ENCODE measurements around the gene CEACAM20. TPM values are rescaled to one million over a fixed set of nuclear protein-coding genes. Genes with fewer than 3 reads are reported as not detected.

CEACAM20 gene
- not detected for total RNA-seq
- total RNA-seq = 0 reads per million in 2 donors

DNA sequence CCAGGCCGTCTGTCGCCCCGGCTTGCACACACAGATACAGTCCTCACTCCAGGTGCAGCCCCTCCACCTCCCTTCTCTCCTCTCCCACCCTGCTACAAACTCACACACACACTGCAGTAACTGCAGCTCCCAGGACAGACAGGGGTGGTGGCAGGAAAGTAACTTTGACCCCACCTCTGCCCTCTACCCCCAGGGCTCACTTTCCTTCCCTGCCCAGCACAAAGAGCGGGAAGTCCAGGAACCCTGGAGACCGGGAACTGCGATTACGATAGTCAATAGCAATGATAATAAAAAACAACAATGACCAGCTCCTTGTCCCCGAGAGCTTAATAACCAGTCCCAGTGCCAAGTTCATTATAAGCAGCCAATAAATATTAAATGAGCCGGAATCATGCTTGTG, at the start of gene CEACAM20:
CEACAM20 (minus strand) TSS at position 140 of the 400 bp plus-strand sequence. CDS start 166 bp downstream, outside the sequence.
- Mint-ChIP-seq H3K4me3 (no peak within 1 kb of the TSS), H3K27me3 (peaks cover 7% of the 10 kb centered on the region), H3K27ac (no peak within 1 kb of the TSS), H3K36me3 (ENCODE audit: low read depth) (peaks cover 3% of the 10 kb centered on the region), H3K4me1 (no peaks in the 10 kb centered on the region)
- no peak for ATAC-seq
- no peaks in the 10 kb centered on the region for H3K9me3 ChIP-seq (ENCODE audit: control insufficient read depth, low read length, poor library complexity, severe bottlenecking)
- DNase-seq = no peak

DNA sequence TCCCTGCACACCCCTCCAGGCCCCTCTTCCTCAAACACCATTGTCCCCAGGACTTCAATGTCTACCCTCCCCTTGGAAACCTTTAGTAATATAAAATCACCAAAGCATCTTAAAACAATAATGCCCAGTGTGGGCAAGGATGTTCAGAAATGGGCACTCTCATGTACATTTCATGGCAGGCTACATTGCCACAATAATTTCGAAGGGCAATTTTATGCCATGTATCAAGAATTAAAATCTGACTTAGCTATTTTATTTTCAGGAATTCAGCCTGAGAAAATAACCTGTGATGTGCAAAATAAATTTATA, 48.0 kb upstream of the CEACAM20 start:
- Mint-ChIP-seq H3K36me3 (ENCODE audit: low read depth) (no peaks in the 10 kb centered on the region), H3K27me3 (peaks cover 10% of the 10 kb centered on the region), H3K4me1 (no peaks in the 10 kb centered on the region), H3K27ac (no peak overlapping the region), H3K4me3 (no peak overlapping the region)
- H3K9me3 ChIP-seq (ENCODE audit: control insufficient read depth, low read length, poor library complexity, severe bottlenecking) = no peaks in the 10 kb centered on the region
- no peak for DNase-seq
- ATAC-seq = no peak

DNA sequence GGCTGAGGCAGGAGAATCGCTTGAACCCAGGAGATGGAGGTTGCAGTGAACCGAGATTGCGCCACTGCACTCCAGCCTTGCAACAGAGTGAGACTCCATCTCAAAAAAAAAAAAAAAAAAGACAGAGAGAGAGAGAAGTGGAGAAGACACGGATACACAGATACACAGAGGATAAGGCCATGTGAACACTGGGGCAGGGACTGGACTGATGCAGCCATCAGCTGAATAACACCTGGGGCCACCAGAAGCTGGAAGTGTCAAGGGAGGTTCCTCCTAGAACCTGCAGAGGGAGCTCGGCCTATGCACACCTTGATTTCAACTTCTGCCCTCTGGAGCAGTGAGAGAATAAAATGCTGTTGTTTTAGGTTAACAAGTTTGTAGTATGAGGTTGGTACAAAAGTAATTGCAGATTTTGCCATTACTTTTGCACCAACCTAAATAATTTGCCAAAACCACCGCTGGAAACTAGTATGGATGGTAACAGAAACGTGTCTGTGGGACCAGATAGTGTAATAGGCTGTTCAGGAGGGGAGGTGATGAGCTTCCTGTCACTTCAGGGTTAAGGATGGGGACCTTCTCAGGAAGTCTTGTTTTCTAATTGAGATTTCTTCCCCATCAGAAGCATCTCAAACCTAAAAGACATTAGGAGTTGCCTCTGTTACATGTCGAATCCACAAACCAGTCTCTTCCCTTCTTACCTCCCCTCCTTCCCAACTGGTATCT, 47.5 kb upstream of the CEACAM20 start:
- Mint-ChIP-seq H3K27ac (no peak overlapping the region), H3K27me3 (peaks cover 13% of the 10 kb centered on the region), H3K36me3 (ENCODE audit: low read depth) (no peaks in the 10 kb centered on the region), H3K4me1 (no peaks in the 10 kb centered on the region), H3K4me3 (no peak overlapping the region)
- no peak for ATAC-seq
- H3K9me3 ChIP-seq (ENCODE audit: control insufficient read depth, low read length, poor library complexity, severe bottlenecking) = no peaks in the 10 kb centered on the region
- no peak for DNase-seq

DNA sequence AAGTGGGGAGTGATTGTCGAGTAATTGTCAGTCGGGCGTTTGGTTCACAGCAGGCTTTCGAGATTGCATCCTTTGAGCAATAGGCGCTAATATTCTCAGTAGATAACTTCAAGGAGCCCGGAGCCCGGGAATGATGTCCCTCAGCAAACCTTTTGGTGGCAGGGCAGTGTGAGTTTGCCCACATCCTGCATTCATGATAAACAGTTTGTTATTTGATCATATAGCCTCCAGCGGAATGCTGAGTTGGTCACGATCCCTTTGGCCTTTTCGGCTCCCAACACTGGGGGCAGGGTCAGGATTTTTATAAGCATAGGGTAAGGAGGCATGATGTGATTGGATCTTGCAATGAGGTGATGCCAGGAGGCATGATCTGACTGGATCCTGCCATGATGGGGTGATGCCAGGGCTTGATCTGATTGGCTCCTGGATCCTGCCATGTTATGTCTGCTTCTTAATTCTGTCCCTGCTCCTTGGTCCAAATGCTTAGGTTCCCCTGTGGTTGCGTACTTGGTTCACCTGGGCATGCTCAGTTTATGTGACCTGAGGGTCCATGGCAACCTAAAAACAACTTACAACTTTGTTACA, 45.7 kb upstream of the CEACAM20 start:
- Mint-ChIP-seq H3K4me1 (no peaks in the 10 kb centered on the region), H3K27ac (no peak overlapping the region), H3K27me3 (peaks cover 21% of the 10 kb centered on the region), H3K36me3 (ENCODE audit: low read depth) (no peaks in the 10 kb centered on the region), H3K4me3 (no peak overlapping the region)
- no peak for DNase-seq
- ATAC-seq = no peak
- no peaks in the 10 kb centered on the region for H3K9me3 ChIP-seq (ENCODE audit: control insufficient read depth, low read length, poor library complexity, severe bottlenecking)

DNA sequence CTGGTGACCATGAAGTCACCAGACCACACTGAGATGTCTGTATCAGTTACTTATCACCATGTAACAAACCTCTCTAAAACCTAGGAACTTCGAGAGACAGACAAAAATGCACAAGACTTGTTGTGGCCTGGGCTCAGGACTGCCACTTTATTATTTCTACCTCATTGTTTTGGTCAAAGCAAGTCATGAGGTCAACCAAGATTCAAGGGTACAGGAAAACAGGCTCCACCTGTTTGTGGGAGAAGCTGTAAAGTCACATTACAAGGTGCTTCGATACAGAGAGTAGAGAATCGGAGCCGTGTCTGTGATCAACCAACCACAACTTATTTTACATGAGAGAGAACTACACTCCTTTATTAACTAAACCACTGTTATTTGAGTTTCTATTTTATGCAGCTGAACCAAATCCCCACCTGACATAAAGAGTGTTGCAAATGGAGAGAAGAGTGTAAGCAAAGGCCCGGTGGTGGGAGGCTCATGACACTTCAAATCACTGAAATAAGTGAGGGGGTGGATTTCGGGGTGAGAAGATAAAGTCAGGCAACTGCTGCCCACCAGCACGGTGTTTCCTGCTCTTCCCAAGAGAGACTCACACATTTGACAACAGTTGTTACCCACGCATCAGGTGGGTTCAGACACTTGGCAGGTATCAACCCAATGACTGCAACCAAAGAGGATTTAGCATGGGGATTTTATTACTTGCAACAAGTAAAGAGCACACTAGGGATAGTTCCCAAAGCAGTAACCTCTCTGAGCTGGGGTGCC, 44.9 kb upstream of the CEACAM20 start:
- DNase-seq (no peak), ATAC-seq (no peak)
- H3K4me1 Mint-ChIP-seq = no peaks in the 10 kb centered on the region
- H3K36me3 Mint-ChIP-seq (ENCODE audit: low read depth) = no peaks in the 10 kb centered on the region
- H3K4me3 Mint-ChIP-seq = no peak overlapping the region
- H3K27ac Mint-ChIP-seq = no peak overlapping the region
- H3K9me3 ChIP-seq (ENCODE audit: control insufficient read depth, low read length, poor library complexity, severe bottlenecking) = no peaks in the 10 kb centered on the region
- H3K27me3 Mint-ChIP-seq = peaks cover 23% of the 10 kb centered on the region

DNA sequence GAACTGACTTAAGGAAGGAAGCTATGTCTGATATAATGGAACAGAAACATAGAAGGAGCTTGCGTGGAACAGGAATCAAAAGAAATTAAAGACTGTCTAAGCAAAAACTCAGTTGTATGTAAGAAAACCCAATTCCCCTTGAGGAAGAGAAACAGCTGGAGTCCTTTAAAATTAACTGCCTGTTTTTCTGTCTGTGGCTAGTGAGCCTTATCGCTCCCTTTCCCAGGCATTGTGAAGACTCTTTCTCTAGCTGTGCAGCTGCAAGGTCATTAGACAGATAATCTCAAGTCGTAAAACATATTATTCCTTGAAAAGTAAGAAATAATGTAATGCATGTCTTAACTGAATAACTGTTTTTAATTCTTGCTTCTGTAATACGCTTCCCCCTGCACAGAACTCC, 44.2 kb upstream of the CEACAM20 start:
- Mint-ChIP-seq H3K4me3 (no peak overlapping the region), H3K27ac (no peak overlapping the region), H3K27me3 (peaks cover 23% of the 10 kb centered on the region), H3K36me3 (ENCODE audit: low read depth) (no peaks in the 10 kb centered on the region), H3K4me1 (no peaks in the 10 kb centered on the region)
- ATAC-seq (no peak), DNase-seq (no peak)
- H3K9me3 ChIP-seq (ENCODE audit: control insufficient read depth, low read length, poor library complexity, severe bottlenecking) = no peaks in the 10 kb centered on the region

DNA sequence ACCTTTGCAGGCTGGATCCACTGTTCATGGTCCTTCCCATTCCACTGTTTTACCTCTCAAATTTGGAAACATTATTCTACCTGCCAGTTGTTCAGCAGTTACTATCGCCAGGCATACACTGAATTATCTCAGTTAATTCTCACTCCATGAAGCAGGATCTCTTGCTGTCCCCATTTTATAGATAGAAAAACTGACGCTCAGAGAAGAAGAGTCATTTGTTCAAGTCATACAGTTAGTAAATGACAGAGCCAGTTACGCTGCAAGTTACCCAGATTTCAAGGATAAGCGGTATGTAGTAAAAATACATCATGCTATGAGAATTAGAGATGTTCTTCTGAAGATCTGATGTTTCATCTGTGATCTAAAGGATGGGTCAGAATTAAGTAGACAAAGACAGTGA, 43.7 kb upstream of the CEACAM20 start:
- H3K4me1 Mint-ChIP-seq = no peaks in the 10 kb centered on the region
- peaks cover 24% of the 10 kb centered on the region for H3K27me3 Mint-ChIP-seq
- H3K9me3 ChIP-seq (ENCODE audit: control insufficient read depth, low read length, poor library complexity, severe bottlenecking) = no peaks in the 10 kb centered on the region
- no peak overlapping the region for H3K4me3 Mint-ChIP-seq
- no peaks in the 10 kb centered on the region for H3K36me3 Mint-ChIP-seq (ENCODE audit: low read depth)
- DNase-seq = no peak
- ATAC-seq = no peak
- H3K27ac Mint-ChIP-seq = no peak overlapping the region

DNA sequence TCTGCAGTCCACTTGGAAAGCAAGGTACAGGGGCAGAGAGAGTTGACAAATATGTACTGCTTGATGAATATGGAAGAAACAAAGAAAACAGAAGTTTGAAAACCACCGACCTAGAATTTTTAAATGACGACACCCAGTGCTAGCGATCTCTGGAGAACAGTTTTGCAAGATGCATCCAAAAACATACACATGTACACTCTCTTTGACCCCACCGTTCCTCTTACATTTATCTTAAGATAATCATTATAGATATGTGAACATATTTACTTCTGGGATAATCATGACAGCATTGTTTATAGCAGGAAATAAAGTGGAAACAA, 43.1 kb upstream of the CEACAM20 start:
- DNase-seq (no peak), ATAC-seq (no peak)
- Mint-ChIP-seq H3K4me1 (no peaks in the 10 kb centered on the region), H3K27me3 (peaks cover 30% of the 10 kb centered on the region), H3K36me3 (ENCODE audit: low read depth) (no peaks in the 10 kb centered on the region), H3K27ac (no peak overlapping the region), H3K4me3 (no peak overlapping the region)
- H3K9me3 ChIP-seq (ENCODE audit: control insufficient read depth, low read length, poor library complexity, severe bottlenecking) = no peaks in the 10 kb centered on the region

DNA sequence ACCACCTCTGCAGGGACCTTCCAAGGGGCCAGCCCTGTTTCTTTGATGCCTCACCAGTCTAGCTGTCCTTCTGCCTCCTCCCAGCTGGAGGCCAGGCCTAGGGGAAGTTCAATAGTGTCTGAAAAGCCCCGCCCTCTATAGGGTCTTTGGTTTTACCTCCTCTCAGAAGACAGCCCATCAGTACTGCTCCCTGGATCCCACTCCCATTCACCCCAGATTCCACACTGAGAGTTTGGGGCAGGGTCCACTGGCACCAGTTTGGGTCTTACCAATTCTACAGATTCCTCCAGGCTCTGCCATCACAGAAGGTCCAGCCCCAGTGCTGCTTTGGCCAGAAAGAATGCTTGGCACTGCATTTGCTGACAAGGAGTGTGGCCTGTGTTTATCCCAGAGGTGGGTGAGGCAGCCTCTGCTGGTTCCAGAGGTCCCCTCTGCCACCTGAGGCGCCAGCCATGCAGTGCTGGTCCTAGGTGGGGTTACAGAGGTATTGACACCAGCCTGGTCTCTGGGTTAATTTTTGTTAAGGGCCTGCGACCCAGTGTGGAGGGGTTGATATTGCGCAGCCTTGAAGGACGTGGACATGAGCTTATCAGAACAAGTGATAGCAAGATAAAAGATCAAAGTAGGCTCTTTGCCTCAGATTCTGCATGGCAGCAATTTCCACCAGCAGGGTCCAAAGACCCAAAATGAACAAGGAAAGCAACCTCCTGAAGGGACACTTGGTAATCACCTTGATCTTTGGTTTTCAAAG, 42.5 kb upstream of the CEACAM20 start:
- no peaks in the 10 kb centered on the region for H3K4me1 Mint-ChIP-seq
- no peaks in the 10 kb centered on the region for H3K36me3 Mint-ChIP-seq (ENCODE audit: low read depth)
- H3K4me3 Mint-ChIP-seq = no peak overlapping the region
- no peak for DNase-seq
- H3K27ac Mint-ChIP-seq = no peak overlapping the region
- ATAC-seq = no peak
- peaks cover 32% of the 10 kb centered on the region for H3K27me3 Mint-ChIP-seq
- H3K9me3 ChIP-seq (ENCODE audit: control insufficient read depth, low read length, poor library complexity, severe bottlenecking) = no peaks in the 10 kb centered on the region

DNA sequence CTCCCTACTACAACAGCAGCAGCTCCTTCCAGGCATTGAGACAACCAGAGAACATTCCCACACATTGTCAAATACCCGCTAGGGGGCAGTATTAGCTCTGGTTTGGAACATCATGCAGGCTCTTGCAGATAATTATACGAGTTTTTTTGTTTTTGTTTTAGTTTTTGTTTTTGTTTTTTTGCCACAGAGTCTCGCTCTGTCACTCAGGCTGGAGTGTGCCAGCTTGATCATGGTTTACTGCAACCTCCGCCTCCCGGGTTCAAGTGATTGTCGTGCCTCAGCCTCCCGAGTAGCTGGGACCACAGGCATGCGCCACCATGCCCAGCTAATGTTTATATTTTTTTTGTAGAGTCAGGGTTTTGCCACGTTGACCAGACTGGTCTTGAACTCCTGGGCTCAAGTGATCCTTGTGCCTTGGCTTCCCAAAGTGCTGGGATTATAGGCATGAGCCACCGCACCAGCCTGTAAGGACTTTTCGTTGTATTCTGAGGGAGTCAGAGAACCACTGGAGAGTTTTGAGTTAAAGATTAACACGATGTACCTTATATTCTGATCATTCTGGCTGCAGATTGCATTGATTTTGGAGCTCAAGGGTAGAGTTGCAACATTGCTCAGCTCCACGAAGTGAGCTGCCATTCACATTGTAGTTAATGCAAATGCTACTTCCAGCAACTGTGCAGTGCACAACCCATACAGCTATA, 41.7 kb upstream of the CEACAM20 start:
- H3K27ac Mint-ChIP-seq = no peak overlapping the region
- H3K36me3 Mint-ChIP-seq (ENCODE audit: low read depth) = no peaks in the 10 kb centered on the region
- peak in 1 of 3 donors; percentile 18 for DNase-seq
- no peaks in the 10 kb centered on the region for H3K4me1 Mint-ChIP-seq
- no peak overlapping the region for H3K4me3 Mint-ChIP-seq
- no peak for ATAC-seq
- peaks cover 36% of the 10 kb centered on the region for H3K27me3 Mint-ChIP-seq
- no peaks in the 10 kb centered on the region for H3K9me3 ChIP-seq (ENCODE audit: control insufficient read depth, low read length, poor library complexity, severe bottlenecking)

DNA sequence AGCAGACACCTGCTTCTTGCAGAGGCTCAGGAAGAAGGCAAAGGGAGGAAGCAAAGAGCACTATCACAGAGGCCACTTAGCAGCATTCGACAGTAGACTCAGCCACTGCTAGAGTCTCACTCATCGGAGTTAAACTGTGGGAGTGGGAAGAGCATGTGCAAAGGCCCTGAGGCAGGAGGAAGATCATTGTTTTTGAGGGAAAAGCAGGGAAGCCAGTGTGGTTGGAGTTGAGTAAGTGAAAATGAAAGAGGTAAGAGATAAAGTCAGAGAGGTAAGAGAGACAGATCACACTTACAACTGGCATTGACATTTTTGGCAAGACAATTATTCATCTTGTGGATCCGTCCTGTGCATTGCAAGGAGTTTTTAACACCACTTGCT, 41.1 kb upstream of the CEACAM20 start:
- H3K27ac Mint-ChIP-seq = no peak overlapping the region
- DNase-seq (no peak), ATAC-seq (no peak)
- H3K27me3 Mint-ChIP-seq = peaks cover 40% of the 10 kb centered on the region
- no peaks in the 10 kb centered on the region for H3K4me1 Mint-ChIP-seq
- H3K4me3 Mint-ChIP-seq = no peak overlapping the region
- no peaks in the 10 kb centered on the region for H3K9me3 ChIP-seq (ENCODE audit: control insufficient read depth, low read length, poor library complexity, severe bottlenecking)
- peaks cover under 1% of the 10 kb centered on the region for H3K36me3 Mint-ChIP-seq (ENCODE audit: low read depth)

DNA sequence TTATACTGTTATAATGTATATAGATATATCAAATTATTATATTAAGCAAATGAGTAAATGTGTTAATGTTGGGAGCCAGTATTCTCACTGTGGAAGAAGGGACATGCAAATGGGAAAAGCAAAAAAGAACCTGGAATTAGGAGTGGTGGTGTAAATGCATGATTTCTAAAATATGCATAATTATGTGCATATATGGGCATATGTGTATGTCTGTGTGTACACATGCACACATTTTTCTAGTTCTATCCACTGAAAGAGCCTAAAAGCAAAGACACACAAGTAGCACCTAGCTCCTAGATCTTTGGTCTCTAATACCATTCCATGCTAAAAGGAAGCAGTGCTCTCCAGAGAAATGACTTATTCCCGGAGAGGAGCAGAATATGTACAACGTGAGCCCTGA, 38.3 kb upstream of the CEACAM20 start:
- ATAC-seq (no peak), DNase-seq (no peak)
- H3K9me3 ChIP-seq (ENCODE audit: control insufficient read depth, low read length, poor library complexity, severe bottlenecking) = no peaks in the 10 kb centered on the region
- Mint-ChIP-seq H3K36me3 (ENCODE audit: low read depth) (peaks cover 2% of the 10 kb centered on the region), H3K4me1 (no peaks in the 10 kb centered on the region), H3K4me3 (no peak overlapping the region), H3K27me3 (peaks cover 30% of the 10 kb centered on the region), H3K27ac (no peak overlapping the region)

DNA sequence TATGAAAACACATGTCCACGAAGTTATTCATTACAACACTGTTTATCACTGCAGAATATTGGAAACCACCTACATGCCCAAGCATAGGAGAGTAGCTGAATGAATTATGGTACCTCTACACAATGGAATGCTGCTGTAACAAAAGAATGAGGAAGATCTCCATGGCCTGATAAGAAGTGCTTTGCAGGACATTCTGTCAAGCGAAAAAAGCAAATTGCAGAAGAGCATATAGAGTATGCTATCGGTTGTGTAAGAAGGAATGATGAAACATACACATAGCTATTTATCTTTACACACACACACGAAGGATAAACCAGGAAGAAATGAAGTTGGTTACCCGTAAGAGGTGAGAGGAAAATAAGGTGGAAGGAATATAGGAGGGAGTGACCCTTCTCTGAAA, 37.5 kb upstream of the CEACAM20 start:
- Mint-ChIP-seq H3K27me3 (peaks cover 27% of the 10 kb centered on the region), H3K27ac (no peak overlapping the region), H3K4me3 (no peak overlapping the region), H3K36me3 (ENCODE audit: low read depth) (peaks cover 2% of the 10 kb centered on the region), H3K4me1 (no peaks in the 10 kb centered on the region)
- no peaks in the 10 kb centered on the region for H3K9me3 ChIP-seq (ENCODE audit: control insufficient read depth, low read length, poor library complexity, severe bottlenecking)
- ATAC-seq (no peak), DNase-seq (no peak)
